Measurements from ENCODE around the gene SLC9A3.

DNA sequence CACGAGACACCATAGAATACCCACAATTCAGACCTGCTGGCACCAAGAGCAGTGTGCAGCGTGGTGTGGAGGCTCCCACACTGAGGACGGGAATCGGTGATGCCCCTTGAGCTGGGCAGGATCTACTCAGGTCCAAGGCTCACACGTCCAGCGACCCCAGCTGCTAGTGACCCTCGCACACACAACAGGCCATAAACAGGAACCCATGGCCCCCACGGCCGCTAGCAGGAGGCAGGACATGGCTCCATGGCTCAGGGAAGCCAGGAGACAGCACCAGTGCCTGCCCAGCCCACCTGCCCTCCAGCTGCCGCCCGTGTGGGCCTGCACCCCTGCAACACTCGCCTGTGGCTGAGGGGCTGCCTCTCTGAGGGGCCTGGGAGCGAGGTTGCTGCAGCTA, 43.4 kb upstream of the SLC9A3 start:
- TF ChIP-seq, protein P1, sequence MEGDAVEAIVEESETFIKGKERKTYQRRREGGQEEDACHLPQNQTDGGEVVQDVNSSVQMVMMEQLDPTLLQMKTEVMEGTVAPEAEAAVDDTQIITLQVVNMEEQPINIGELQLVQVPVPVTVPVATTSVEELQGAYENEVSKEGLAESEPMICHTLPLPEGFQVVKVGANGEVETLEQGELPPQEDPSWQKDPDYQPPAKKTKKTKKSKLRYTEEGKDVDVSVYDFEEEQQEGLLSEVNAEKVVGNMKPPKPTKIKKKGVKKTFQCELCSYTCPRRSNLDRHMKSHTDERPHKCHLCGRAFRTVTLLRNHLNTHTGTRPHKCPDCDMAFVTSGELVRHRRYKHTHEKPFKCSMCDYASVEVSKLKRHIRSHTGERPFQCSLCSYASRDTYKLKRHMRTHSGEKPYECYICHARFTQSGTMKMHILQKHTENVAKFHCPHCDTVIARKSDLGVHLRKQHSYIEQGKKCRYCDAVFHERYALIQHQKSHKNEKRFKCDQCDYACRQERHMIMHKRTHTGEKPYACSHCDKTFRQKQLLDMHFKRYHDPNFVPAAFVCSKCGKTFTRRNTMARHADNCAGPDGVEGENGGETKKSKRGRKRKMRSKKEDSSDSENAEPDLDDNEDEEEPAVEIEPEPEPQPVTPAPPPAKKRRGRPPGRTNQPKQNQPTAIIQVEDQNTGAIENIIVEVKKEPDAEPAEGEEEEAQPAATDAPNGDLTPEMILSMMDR (IDR thresholded peaks at IDR 0.05; ENCODE audit: low read depth, low read length, poor library complexity, severe bottlenecking): no peak
- no peak for TF ChIP-seq EZH2phosphoT487 (IDR thresholded peaks at IDR 0.05; ENCODE audit: borderline replicate concordance, low read length)
